Neuronal stem cell (in vitro differentiated cells): ENCODE data around the gene ZNF681.

ENCODE experiments used
- DNase-seq: peaks from one replicate; pipeline ENCODE4 v3.0.0-alpha.2; 2013; ENCODE audit warnings: low spot score
- H2AFZ ChIP-seq: one replicate; pipeline ENCODE4 v1.6.1; 2013; ENCODE audit warnings: mild to moderate bottlenecking, low read length, inconsistent platforms
- H2AK5ac ChIP-seq: 2 replicates; pipeline ENCODE4 v1.6.1; 2013; ENCODE audit warnings: low read depth, mild to moderate bottlenecking, inconsistent platforms, low read length, moderate library complexity, mixed read lengths
- H2BK120ac ChIP-seq: 2 replicates; pipeline ENCODE4 v1.6.1; 2013; ENCODE audit warnings: low read depth, mild to moderate bottlenecking, inconsistent platforms, low read length, moderate library complexity, mixed read lengths
- H2BK12ac ChIP-seq: one replicate; pipeline ENCODE4 v1.6.1; 2013; ENCODE audit warnings: low read length, inconsistent platforms
- H2BK15ac ChIP-seq: 2 replicates; pipeline ENCODE4 v1.6.1; 2013; ENCODE audit warnings: mild to moderate bottlenecking, low read length, inconsistent platforms, mixed read lengths
- H2BK5ac ChIP-seq: one replicate; pipeline ENCODE4 v1.6.1; 2013; ENCODE audit warnings: inconsistent platforms, mild to moderate bottlenecking, low read length, moderate library complexity
- H3K14ac ChIP-seq: one replicate; pipeline ENCODE4 v1.6.1; 2013; ENCODE audit warnings: low read length, inconsistent platforms
- H3K18ac ChIP-seq: 2 replicates; pipeline ENCODE4 v1.6.1; 2013; ENCODE audit warnings: low read length, inconsistent platforms
- H3K23ac ChIP-seq: 2 replicates; pipeline ENCODE4 v1.6.1; 2013; ENCODE audit warnings: low read depth, mild to moderate bottlenecking, mixed read lengths, low read length, inconsistent platforms; ENCODE audit not compliant: poor library complexity
- H3K27ac ChIP-seq: replicated peaks from 3 replicates; pipeline ENCODE4 v1.5.1; 2013; ENCODE audit warnings: low read length, inconsistent platforms
- H3K27me3 ChIP-seq, 3 experiments: 2 replicates each; pipeline ENCODE4 v1.6.1; 2013; ENCODE audit warnings: low read length in 3 of 3, mild to moderate bottlenecking in 2 of 3, inconsistent platforms in 1 of 3, low read depth in 1 of 3, mixed read lengths in 1 of 3, moderate library complexity in 1 of 3; ENCODE audit not compliant: control insufficient read depth in 3 of 3, insufficient read depth in 3 of 3
- H3K36me3 ChIP-seq, 2 donors: replicated peaks in 1 of 2; 2 replicates each; pipeline ENCODE4 v1.6.1; 2013; ENCODE audit warnings: low read length in 2 of 2; ENCODE audit not compliant: control insufficient read depth in 2 of 2, insufficient read depth in 2 of 2
- H3K4ac ChIP-seq: 2 replicates; pipeline ENCODE4 v1.6.1; 2013; ENCODE audit warnings: inconsistent platforms, mild to moderate bottlenecking, low read length, moderate library complexity
- H3K4me1 ChIP-seq, 2 donors: 1 replicate in 1 of 2; 2 replicates in 1 of 2; pipeline ENCODE4 v1.6.1; 2013; ENCODE audit warnings: low read length in 2 of 2, low read depth in 1 of 2; ENCODE audit not compliant: control insufficient read depth in 2 of 2, insufficient read depth in 1 of 2
- H3K4me2 ChIP-seq: one replicate; pipeline ENCODE4 v1.6.1; 2013; ENCODE audit warnings: mild to moderate bottlenecking, low read length, inconsistent platforms; ENCODE audit not compliant: insufficient read depth, poor library complexity, severe bottlenecking
- H3K4me3 ChIP-seq, 2 donors: 2 replicates each; pipeline ENCODE4 v1.5.1; 2013; ENCODE audit warnings: low read length in 2 of 2, mild to moderate bottlenecking in 2 of 2, inconsistent platforms in 1 of 2, moderate library complexity in 1 of 2
- H3K79me1 ChIP-seq: one replicate; pipeline ENCODE4 v1.6.1; 2013; ENCODE audit warnings: low read depth, mild to moderate bottlenecking, inconsistent platforms, low read length, moderate library complexity
- H3K9ac ChIP-seq: one replicate; pipeline ENCODE4 v1.6.1; 2013; ENCODE audit warnings: mild to moderate bottlenecking, low read depth, low read length, inconsistent platforms; ENCODE audit not compliant: poor library complexity
- H3K9me3 ChIP-seq, 2 donors: replicated peaks in 1 of 2; 2 replicates each; pipeline versions ENCODE3 to v1.6.1; 2013; ENCODE audit warnings: low read length in 2 of 2, mild to moderate bottlenecking in 2 of 2, inconsistent platforms in 1 of 2, low read depth in 1 of 2, mixed read lengths in 1 of 2, moderate library complexity in 1 of 2; ENCODE audit not compliant: control insufficient read depth in 2 of 2, insufficient read depth in 1 of 2
- H4K8ac ChIP-seq: one replicate; pipeline ENCODE4 v1.6.1; 2013; ENCODE audit warnings: low read depth, mild to moderate bottlenecking, inconsistent platforms, low read length, moderate library complexity
- H4K91ac ChIP-seq: one replicate; pipeline ENCODE4 v1.6.1; 2013; ENCODE audit warnings: low read length, low read depth, mild to moderate bottlenecking, inconsistent platforms; ENCODE audit not compliant: poor library complexity
- WGBS, 2 donors: extraction: QIAGEN DNeasy Blood & Tissue Kit; methylation state at CpG; one replicate each; pipeline ENCODE4 v1.1.7; 2013; ENCODE audit warnings: missing lambda C conversion rate in 2 of 2, mixed read lengths in 1 of 2; ENCODE audit not compliant: insufficient read length in 2 of 2, insufficient replicate concordance in 1 of 2; ENCODE audit errors: extremely low coverage in 2 of 2; 5-methylcytosine and 5-hydroxymethylcytosine counted together

Gene ZNF681

DNA sequence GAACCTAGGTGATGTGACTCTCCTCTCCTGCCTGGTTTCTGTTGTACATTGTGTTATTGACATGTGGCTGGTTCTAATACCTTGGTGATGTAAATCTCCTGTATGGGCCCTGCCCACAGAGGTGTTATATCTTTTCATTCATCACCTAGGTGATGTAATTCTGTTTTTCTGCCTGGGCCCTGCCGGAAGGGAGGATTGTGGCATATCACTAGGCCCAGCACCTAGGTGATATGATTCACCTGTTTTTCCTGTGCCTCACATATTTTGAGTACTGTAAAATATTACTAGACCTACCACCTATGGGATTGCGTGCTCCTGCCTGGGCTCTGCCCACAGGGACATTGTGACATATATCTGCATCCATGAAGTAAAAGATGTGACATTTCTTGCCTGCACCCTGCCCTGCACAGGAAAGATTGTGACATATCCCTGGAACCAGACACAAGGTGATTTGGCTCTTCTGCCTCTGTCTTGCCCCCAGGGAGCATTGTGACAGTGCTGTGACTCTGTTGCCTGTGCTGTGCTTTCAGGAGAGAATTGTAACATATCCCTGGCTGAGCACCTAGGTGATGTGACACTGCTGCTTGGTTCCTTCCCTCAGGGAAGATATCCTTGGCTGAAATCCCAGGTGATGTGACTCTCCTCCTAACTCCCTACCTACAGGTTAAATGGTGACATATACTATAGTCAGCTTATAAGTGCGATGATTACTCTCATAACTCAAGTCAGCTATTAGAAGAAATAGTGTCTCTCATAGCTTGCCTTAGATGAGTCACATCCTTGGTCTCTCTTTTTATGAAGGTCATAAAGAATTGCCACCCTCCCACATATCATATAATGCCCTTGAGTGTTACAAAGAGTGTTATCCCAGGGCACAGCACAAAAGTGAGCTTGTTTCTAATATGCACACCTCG, 13.3 kb upstream of the ZNF681 start:
- H3K27ac ChIP-seq, result no peak overlapping the region

DNA sequence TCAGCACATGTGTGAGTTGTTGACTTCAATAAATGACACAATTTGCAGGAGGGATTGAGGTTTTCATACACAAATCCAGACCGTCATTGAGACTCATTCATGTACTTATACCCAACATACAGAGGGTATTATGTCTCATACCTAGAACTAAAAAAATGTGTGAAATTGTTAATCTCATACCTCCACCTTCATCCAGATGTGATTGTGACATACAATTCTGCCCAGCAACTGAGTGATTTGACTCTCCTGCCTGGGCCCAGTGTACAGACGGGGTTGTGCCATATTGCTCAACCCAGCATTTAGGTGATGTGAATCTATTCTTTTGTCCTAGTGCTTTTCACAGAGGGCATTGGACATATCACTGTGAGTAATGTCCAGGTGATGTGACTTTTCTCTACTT, 12.6 kb upstream of the ZNF681 start:
- Histone ChIP-seq H2BK120ac (no peak overlapping the region), H3K36me3 (peaks cover 15 to 91% of the 10 kb centered on the region in 2 donors), H2BK12ac (no peak overlapping the region), H3K4me1 (no peaks in the 10 kb centered on the region), H2AFZ (no peak overlapping the region), H2AK5ac (no peak overlapping the region), H3K23ac (no peak overlapping the region), H3K79me1 (no peaks in the 10 kb centered on the region), H3K4me2 (no peak overlapping the region), H3K4me3 (no peak overlapping the region), H2BK5ac (no peak overlapping the region), H2BK15ac (no peak overlapping the region), H3K14ac (no peak overlapping the region), H3K9ac (no peak overlapping the region), H3K4ac (no peak overlapping the region), H3K18ac (no peak overlapping the region), H3K9me3 (peaks cover 2 to 84% of the 10 kb centered on the region in 2 donors), H3K27me3 (no peaks in the 10 kb centered on the region), H3K27ac (no peak overlapping the region), H4K8ac (no peak overlapping the region), H4K91ac (no peak overlapping the region)
- DNase-seq, result no peak
- no CpG with 5 or more reads among the region's 2 CpGs for WGBS, 2 donors

More for the DNA sequence above, 13.3 kb upstream of the ZNF681 start:
- H2BK15ac ChIP-seq, result no peak overlapping the region
- no peaks in the 10 kb centered on the region for H3K27me3 ChIP-seq
- H2BK5ac ChIP-seq, result no peak overlapping the region
- no peak overlapping the region for H3K14ac ChIP-seq
- H2AK5ac ChIP-seq, result no peak overlapping the region
- H3K18ac ChIP-seq, result no peak overlapping the region
- H2BK12ac ChIP-seq, result no peak overlapping the region
- no peak overlapping the region for H2AFZ ChIP-seq
- no CpG with 5 or more reads among the region's 4 CpGs for WGBS, 2 donors
- H2BK120ac ChIP-seq, result no peak overlapping the region
- H3K9ac ChIP-seq, result no peak overlapping the region
- DNase-seq, result no peak
- peaks cover 20 to 93% of the 10 kb centered on the region in 2 donors for H3K36me3 ChIP-seq
- H4K8ac ChIP-seq, result no peak overlapping the region
- H3K4ac ChIP-seq, result no peak overlapping the region
- H4K91ac ChIP-seq, result no peak overlapping the region
- no peaks in the 10 kb centered on the region for H3K79me1 ChIP-seq
- peak overlapping the region in 1 of 2 donors; percentile 9 for H3K4me3 ChIP-seq
- H3K4me2 ChIP-seq, result no peak overlapping the region
- H3K23ac ChIP-seq, result no peak overlapping the region
- no peaks in the 10 kb centered on the region for H3K4me1 ChIP-seq
- peaks cover 2 to 87% of the 10 kb centered on the region in 2 donors for H3K9me3 ChIP-seq

DNA sequence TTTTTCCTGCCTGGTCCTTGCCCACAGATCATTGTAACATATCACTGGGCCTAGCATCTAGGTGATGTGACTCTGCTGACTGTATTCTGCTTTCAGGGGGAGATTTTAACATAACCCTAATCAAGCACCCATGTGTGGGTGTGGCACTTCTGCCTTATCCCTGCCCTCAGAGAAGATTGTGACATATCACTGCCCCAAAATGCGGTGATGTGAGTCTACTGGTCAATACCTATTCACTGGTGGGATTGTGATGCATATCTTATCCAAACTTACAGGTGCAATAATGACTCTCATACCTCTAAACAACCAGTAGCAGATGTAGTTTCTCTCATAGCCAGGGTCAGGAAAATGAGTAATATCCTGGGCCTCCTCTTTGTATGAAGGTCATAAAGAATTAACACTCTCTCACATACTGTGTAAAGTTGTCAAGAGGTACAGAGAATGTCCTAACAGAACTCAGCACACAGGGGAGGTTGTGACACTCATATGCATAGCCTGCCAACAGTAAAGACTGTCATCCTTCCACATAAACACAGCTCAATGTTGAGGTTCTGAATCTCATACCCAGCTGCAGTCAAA, 12.1 kb upstream of the ZNF681 start:
- no CpG with 5 or more reads among the region's 1 CpG for WGBS, 2 donors
- H2AFZ ChIP-seq, result no peak overlapping the region

More for the DNA sequence above, 12.1 kb upstream of the ZNF681 start:
- H3K4me3 ChIP-seq, result no peak overlapping the region
- no peak overlapping the region for H3K9ac ChIP-seq
- no peak overlapping the region for H3K18ac ChIP-seq
- no peak overlapping the region for H3K23ac ChIP-seq
- H3K4me1 ChIP-seq, result no peaks in the 10 kb centered on the region
- H3K14ac ChIP-seq, result no peak overlapping the region
- DNase-seq, result no peak
- no peak overlapping the region for H4K8ac ChIP-seq
- no peak overlapping the region for H4K91ac ChIP-seq
- peaks cover 13 to 91% of the 10 kb centered on the region in 2 donors for H3K36me3 ChIP-seq
- no peak overlapping the region for H2BK5ac ChIP-seq
- peaks cover 2 to 83% of the 10 kb centered on the region in 2 donors for H3K9me3 ChIP-seq
- no peak overlapping the region for H2BK120ac ChIP-seq
- H3K27ac ChIP-seq, result no peak overlapping the region
- no peak overlapping the region for H2BK15ac ChIP-seq
- H2AK5ac ChIP-seq, result no peak overlapping the region
- H3K4ac ChIP-seq, result no peak overlapping the region
- H3K4me2 ChIP-seq, result no peak overlapping the region
- no peak overlapping the region for H2BK12ac ChIP-seq
- H3K27me3 ChIP-seq, result no peaks in the 10 kb centered on the region
- no peaks in the 10 kb centered on the region for H3K79me1 ChIP-seq
